Measurements from ENCODE around the gene PCCB.
"Not testable (repeated sequence)": the region's sequence is repeated elsewhere in the genome, so short reads cannot be mapped to it uniquely, and the experiment has no call there.

PCCB gene

GRCh38 chr3:136250059-136250902 lies at the start of gene PCCB:
PCCB (plus strand) TSS chr3:136250340; CDS start chr3:136250376, 36 bp downstream.
- DNase-seq = peak; percentile 100

GRCh38 chr3:136207489-136208115 lies 42.5 kb upstream of the PCCB start:
- no peak for DNase-seq

GRCh38 chr3:136209921-136210320 lies 40.2 kb upstream of the PCCB start:
- no peak for DNase-seq

- no peak for DNase-seq
Observed at GRCh38 chr3:136211547-136211946, 38.6 kb upstream of the PCCB start.

- DNase-seq = not testable (repeated sequence)
Observed at GRCh38 chr3:136222746-136223145, 27.4 kb upstream of the PCCB start.

GRCh38 chr3:136232413-136232812 lies 17.7 kb upstream of the PCCB start:
- no peak for DNase-seq

GRCh38 chr3:136235545-136235944 lies 14.6 kb upstream of the PCCB start:
- no peak for DNase-seq

- no peak for DNase-seq
Observed at GRCh38 chr3:136236109-136236508, 14.0 kb upstream of the PCCB start.

- no peak for DNase-seq
Observed at GRCh38 chr3:136237103-136237502, 13.0 kb upstream of the PCCB start.

- DNase-seq = no peak
Observed at GRCh38 chr3:136237961-136238649, 12.0 kb upstream of the PCCB start.

GRCh38 chr3:136239094-136239493 lies 11.0 kb upstream of the PCCB start:
- DNase-seq = no peak

- no peak for DNase-seq
Observed at GRCh38 chr3:136245691-136246090, 4.4 kb upstream of the PCCB start.

- peak; percentile 96 for DNase-seq
Observed at GRCh38 chr3:136247436-136247835, 2.7 kb upstream of the PCCB start.

GRCh38 chr3:136247855-136248590 lies 2.1 kb upstream of the PCCB start:
- DNase-seq = peak; percentile 42

GRCh38 chr3:136249091-136249490 lies 1.0 kb upstream of the PCCB start:
- DNase-seq = peak; percentile 11

GRCh38 chr3:136249593-136249992 lies 547 bp upstream of the PCCB start:
- peak; percentile 22 for DNase-seq

GRCh38 chr3:136250903-136251460 lies 842 bp downstream of the PCCB start:
- DNase-seq = peak; percentile 93

GRCh38 chr3:136251511-136251910 lies 1.4 kb downstream of the PCCB start:
- peak; percentile 44 for DNase-seq

GRCh38 chr3:136255672-136256406 lies 5.7 kb downstream of the PCCB start:
- no peak for DNase-seq

- no peak for DNase-seq
Observed at GRCh38 chr3:136258199-136258598, 8.1 kb downstream of the PCCB start.

GRCh38 chr3:136261826-136262225 lies 11.7 kb downstream of the PCCB start:
- no peak for DNase-seq

- no peak for DNase-seq
Observed at GRCh38 chr3:136262559-136262958, 12.4 kb downstream of the PCCB start.

Measured in NCI-H146 (cell line).